ENCODE measurements around the gene TRIM64. TPM values are rescaled to one million over a fixed set of nuclear protein-coding genes. Genes with fewer than 3 reads are reported as not detected.
"Not testable (repeated sequence)": the region's sequence is repeated elsewhere in the genome, so short reads cannot be mapped to it uniquely, and the experiment has no call there.

TRIM64 gene
- total RNA-seq: not detected

GRCh38 chr11:89965737-89966136, at the start of gene TRIM64:
Gene TRIM64, plus strand, starts transcription at chr11:89966037. Its CDS starts 2,467 bp downstream, at chr11:89968504.
- not testable (repeated sequence) for DNase-seq

DNA sequence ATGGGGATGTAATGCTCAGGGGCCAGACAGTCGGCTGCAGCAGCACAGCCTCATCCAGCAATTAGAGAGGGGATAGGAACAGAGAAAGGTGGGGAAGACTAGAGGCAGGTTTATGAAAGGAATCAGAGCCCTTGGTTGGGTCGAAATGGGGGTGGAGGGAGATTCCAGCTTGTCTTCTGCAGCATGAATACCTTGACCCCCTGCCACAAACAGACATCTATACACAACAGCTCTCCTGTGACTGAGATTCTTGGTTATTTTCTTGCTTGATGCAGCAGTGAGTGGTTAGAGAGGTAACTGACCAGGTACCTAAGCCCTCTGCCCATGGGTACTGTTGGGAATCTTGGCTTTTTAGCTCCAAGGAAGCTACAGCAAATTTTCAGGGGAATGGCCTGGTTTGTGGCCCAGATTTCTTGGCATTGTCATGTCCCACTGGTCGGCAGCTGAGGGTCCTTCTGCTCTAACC, 43.6 kb upstream of the TRIM64 start, which contains the start of gene TRIM49D1:
TRIM49D1 (minus strand) TSS at position 51 of the 466 bp plus-strand sequence. CDS start 4,535 bp downstream, outside the sequence.
- DNase-seq: no peak

DNA sequence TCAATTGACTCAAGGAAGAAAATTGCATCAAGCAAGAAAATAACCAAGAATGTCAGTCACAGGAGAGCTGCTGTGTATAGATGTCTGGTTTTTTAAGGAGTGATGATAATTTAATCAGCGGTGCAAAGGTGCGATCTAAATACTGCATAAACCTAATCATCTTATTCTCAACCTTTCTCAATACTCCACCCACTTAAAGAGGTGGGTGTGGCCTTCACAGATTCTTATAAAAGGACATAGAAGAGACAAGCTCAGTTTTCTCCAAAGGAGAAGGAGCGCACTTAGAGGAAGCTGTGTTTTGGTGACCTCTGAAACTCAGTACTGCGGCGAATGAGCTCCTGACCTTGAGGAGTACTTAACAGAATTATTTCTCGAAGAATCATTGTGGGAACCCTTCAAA, 42.1 kb upstream of the TRIM64 start, which contains the start of gene TRIM49D2:
TRIM49D2 (plus strand) TSS at position 301 of the 400 bp plus-strand sequence. CDS start 2,698 bp downstream, outside the sequence.
- not testable (repeated sequence) for DNase-seq

DNA sequence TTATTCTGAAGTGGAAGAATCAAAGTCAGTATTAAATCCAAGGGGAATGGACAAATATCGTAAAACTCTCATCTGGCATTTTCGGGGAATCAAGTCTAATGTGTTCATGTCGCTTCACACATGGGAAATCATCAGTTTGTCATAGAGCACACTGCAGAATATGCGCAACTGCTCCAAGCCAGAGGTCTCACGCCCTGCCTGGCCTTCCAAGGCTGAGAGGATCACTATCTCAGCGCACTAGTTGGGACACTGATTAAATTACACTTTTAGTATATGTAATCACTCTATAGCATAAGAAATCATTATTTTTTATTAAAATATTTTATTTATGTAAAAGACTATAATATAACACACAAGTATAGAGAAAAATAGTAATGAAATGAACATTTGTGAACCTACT, 5.0 kb upstream of the TRIM64 start:
- DNase-seq: not testable (repeated sequence)
